Ectodermal cell (in vitro differentiated cells): ENCODE data around the gene PXDN.
"Not testable (repeated sequence)": the region's sequence is repeated elsewhere in the genome, so short reads cannot be mapped to it uniquely, and the experiment has no call there.

Experiments
- H3K27ac ChIP-seq: 2 replicates; pipeline ENCODE4 v1.7.0; 2013; ENCODE audit warnings: mild to moderate bottlenecking, low read depth, low read length; ENCODE audit not compliant: insufficient read depth, poor library complexity, severe bottlenecking
- H3K27me3 ChIP-seq: 2 replicates; pipeline ENCODE4 v1.7.0; 2013; ENCODE audit warnings: mild to moderate bottlenecking, low read length; ENCODE audit not compliant: insufficient read depth, control insufficient read depth, poor library complexity, severe bottlenecking
- H3K36me3 ChIP-seq: one replicate; pipeline ENCODE4 v1.7.0; 2013; ENCODE audit warnings: low read length; ENCODE audit not compliant: control insufficient read depth, insufficient read depth
- H3K4me1 ChIP-seq: one replicate; pipeline ENCODE4 v1.7.0; 2013; ENCODE audit warnings: low read length; ENCODE audit not compliant: control insufficient read depth, insufficient read depth
- H3K4me3 ChIP-seq: 2 replicates; pipeline ENCODE4 v1.7.0; 2013; ENCODE audit warnings: low read depth, low read length, control low read depth; ENCODE audit not compliant: insufficient read depth
- H3K9me3 ChIP-seq: 2 replicates; pipeline ENCODE4 v1.7.0; 2013; ENCODE audit warnings: mild to moderate bottlenecking, low read length, moderate library complexity; ENCODE audit not compliant: control insufficient read depth
- WGBS, 2 experiments: methylation state at CpG; one replicate each; pipeline ENCODE4 v1.1.7; 2013; ENCODE audit warnings: missing lambda C conversion rate in 2 of 2; 5-methylcytosine and 5-hydroxymethylcytosine counted together

PXDN gene

GRCh38 chr2:1681323-1682180 lies 62.8 kb downstream of the PXDN start:
- WGBS, 2 experiments: 93 to 95% methylated on average over 20 of the region's 20 CpGs
- H3K27me3 ChIP-seq: no peaks in the 10 kb centered on the region
- H3K4me1 ChIP-seq: peaks cover 6% of the 10 kb centered on the region
- H3K27ac ChIP-seq: no peak overlapping the region
- H3K4me3 ChIP-seq: no peak overlapping the region
- H3K36me3 ChIP-seq: peaks cover 18% of the 10 kb centered on the region
- no peaks in the 10 kb centered on the region for H3K9me3 ChIP-seq

- 87 to 91% methylated on average over 3 of the region's 3 CpGs for WGBS, 2 experiments
- Histone ChIP-seq H3K27ac (no peak overlapping the region), H3K36me3 (peaks cover 18% of the 10 kb centered on the region), H3K4me1 (peaks cover under 1% of the 10 kb centered on the region), H3K9me3 (no peaks in the 10 kb centered on the region), H3K4me3 (no peak overlapping the region), H3K27me3 (no peaks in the 10 kb centered on the region)
Observed at GRCh38 chr2:1681017-1681318, 63.3 kb downstream of the PXDN start.

DNA sequence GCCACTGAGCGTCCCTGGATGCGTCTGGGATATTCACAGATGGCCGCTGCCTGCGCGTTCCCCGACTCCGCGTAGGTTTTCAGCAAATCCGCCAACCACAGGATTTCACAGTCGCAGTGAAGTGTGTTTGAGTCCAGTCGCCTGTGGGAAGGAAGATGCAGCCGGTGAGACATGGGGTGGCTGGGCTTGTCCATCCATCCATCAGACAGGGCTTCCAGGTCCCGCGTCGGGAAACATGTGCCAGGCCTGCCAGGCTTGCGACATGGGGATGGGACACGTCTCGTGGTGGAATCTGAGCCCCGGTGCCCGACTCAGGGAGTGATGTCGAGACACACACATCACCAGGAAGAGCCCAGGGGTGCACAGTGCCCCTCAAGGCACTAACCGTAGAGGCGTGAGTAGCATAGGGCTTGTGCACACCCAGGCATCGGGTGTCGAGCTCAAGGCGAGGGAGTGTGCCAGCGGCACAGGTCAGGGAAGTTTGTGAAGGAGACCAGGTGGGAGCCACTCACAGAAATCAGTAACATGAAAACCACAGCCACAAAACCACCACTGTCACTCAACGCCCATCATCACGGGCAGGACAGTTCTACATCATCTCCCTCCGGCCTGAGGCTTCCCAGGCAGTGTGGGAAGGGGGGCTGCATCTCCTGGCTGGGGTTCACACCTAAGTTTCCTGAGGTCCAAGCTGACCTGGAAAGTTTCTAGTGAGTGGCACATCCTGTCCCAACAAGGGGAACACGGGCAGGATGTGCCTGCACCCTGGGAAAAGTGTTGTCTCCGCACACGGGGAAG lies 63.9 kb downstream of the PXDN start:
- Histone ChIP-seq H3K27ac (no peak overlapping the region), H3K9me3 (no peaks in the 10 kb centered on the region), H3K36me3 (peaks cover 18% of the 10 kb centered on the region), H3K27me3 (no peaks in the 10 kb centered on the region), H3K4me3 (no peak overlapping the region), H3K4me1 (no peaks in the 10 kb centered on the region)
- WGBS, 2 experiments: 94 to 96% methylated on average over 33 of the region's 33 CpGs

DNA sequence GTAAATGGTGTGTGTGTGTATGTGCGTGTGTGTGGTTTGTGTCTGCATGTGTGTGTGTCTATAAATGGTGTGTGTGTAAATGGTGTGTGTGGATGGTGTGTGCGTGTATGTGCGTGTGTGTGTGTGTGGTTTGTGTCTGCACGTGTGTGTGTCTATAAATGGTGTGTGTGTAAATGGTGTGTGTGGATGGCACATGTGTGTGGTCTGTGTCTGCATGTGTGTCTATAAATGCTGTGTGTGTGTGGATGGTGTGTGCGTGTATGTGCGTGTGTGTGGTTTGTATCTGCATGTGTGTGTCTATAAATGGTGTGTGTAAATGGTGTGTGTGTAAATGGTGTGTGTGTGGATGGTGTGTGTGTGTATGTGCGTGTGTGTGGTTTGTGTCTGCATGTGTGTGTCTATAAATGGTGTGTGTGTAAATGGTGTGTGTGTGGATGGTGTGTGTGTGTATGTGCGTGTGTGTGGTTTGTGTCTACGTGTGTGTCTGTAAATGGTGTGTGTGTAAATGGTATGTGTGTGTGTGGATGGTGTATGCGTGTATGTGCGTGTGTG lies 64.8 kb downstream of the PXDN start:
- 92 to 94% methylated on average over 11 of the region's 11 CpGs for WGBS, 2 experiments
- not testable (repeated sequence) for H3K4me1 ChIP-seq, H3K9me3 ChIP-seq, H3K27me3 ChIP-seq, H3K27ac ChIP-seq, H3K4me3 ChIP-seq
- peaks cover 18% of the 10 kb centered on the region for H3K36me3 ChIP-seq

- H3K36me3 ChIP-seq: peaks cover 20% of the 10 kb centered on the region
- not testable (repeated sequence) for H3K27me3 ChIP-seq, H3K4me1 ChIP-seq, H3K9me3 ChIP-seq, H3K27ac ChIP-seq, H3K4me3 ChIP-seq
- WGBS, 2 experiments: 93% methylated on average over 7 of the region's 7 CpGs
Observed at GRCh38 chr2:1679065-1679464, 65.2 kb downstream of the PXDN start.

DNA sequence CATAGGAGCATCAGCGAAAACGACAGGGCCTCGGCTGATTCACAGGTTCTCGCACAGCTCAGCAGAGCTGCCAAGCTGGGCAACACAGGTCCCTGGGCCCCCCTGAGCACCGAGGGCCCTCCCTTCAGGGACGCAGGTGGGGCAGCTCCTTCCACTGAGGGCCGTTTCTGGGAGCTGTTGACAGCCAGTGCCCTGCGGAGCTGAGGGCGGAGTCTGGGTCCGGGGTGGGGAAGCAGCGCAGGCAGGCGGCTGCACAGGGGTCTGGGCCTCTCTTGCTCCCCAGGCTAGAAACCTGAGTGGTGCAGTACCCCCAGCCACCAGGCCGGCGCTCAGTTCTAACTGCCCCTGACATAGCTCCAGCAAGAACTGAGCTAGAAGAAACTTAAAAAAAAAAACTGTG lies 65.7 kb downstream of the PXDN start:
- H3K27ac ChIP-seq: no peak overlapping the region
- H3K36me3 ChIP-seq: peaks cover 24% of the 10 kb centered on the region
- 91% methylated on average over 14 of the region's 14 CpGs for WGBS, 2 experiments
- H3K4me1 ChIP-seq: no peaks in the 10 kb centered on the region
- H3K4me3 ChIP-seq: no peak overlapping the region
- H3K9me3 ChIP-seq: no peaks in the 10 kb centered on the region
- H3K27me3 ChIP-seq: no peaks in the 10 kb centered on the region

DNA sequence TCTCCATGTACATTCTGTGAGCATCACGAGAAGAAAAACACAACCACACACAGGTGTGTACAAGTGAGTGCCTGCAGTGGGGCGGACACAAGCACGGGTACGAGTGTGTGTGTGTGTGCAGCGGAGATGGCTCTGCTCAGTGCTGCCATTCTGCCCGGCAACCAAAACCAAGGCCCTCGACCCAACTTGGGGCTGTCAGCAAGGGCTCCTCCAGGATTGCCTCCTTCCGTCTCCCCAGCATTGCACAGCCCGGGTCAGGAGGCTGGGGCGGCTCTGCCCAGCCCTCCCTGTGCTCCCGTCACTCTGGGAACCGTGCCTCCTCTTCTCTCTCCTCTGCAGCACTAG lies 66.5 kb downstream of the PXDN start:
- Histone ChIP-seq H3K4me3 (no peak overlapping the region), H3K4me1 (no peaks in the 10 kb centered on the region), H3K9me3 (no peaks in the 10 kb centered on the region), H3K36me3 (peaks cover 26% of the 10 kb centered on the region), H3K27ac (no peak overlapping the region), H3K27me3 (no peaks in the 10 kb centered on the region)
- 96 to 98% methylated on average over 12 of the region's 12 CpGs for WGBS, 2 experiments

DNA sequence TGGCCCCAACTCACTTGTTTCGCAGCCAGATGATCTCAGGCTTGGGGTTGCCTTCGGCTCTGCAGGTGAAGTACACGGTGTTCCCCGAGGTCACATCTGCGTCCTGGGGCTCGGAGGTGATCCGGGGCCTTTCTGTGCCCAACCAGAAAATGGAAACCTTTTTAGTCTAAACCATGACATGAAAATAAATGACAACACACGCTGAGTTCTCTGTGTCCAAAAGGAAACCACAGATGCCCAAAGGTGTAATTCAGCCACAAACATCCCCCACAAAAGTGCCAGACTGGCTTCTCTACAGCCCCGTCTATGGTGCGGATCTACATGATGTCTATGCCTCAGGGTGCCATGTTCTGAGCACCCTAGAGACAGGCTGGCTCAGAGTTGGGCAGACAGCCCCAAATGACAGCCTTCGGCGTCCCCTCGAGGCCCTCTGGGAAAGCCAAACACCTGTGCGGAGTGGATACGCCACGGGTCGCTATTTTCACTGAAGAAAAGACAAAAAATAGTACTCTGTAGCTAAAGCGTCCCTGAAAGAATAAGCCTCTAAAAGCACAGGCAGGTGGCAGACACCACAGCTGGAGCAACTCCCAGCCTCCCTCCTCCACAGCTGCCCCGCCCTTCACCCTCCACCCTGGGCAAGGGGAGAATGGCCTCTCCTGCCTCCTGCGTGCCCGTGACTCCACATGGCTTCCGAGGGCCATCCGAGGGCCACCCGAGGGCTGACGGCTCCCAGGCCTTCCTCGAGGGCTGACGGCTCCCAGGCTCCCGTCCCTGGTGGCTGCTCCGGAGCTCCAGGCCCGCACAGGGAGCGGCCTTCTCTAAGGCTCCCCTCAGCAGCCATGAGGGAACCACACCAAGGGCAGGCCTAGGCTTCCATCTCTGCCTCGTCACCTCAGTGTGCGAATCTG lies 67.1 kb downstream of the PXDN start:
- H3K27me3 ChIP-seq: no peaks in the 10 kb centered on the region
- H3K36me3 ChIP-seq: peaks cover 29% of the 10 kb centered on the region
- WGBS, 2 experiments: 95 to 96% methylated on average over 33 of the region's 33 CpGs
- H3K27ac ChIP-seq: no peak overlapping the region
- no peaks in the 10 kb centered on the region for H3K4me1 ChIP-seq
- no peak overlapping the region for H3K4me3 ChIP-seq
- no peaks in the 10 kb centered on the region for H3K9me3 ChIP-seq

DNA sequence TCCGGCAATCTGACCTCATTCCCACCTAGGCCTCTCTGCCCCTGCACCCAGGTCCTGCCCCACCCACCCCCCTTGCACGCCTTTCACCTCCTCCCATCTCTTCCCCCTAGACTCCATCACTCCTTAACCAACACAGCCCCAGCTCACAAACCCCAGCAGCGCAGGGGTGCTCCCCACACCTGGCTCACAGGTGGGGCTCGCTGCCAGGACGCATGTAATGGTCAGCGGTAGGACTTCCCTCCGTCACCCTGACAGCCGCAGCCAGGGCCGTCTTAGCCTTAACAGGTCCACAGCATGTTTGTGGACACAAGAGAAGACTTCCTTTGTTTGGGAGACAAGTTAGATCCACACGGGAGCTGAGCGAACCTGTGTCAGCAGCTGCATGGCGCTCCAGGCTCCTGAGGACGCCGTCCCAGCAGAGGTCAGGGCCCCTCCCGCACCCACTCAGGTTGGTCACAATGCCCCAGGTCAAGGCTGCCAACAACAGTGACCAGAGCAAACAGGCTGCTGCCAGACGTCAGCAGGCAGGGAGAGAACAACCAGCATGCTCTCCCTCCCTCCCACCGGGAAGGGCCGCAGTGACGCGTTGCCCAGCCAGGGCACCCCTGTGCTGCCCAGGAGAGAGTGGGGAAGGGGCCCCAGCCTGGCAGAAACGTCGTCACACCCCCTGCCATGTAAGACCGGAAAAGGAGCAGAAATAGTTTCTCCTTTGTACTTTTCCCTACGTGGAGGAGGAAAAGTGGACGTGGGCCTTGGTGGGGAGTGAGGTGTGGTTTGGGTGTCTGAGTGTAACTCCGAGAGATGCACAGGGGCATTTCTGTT lies 68.0 kb downstream of the PXDN start:
- H3K4me3 ChIP-seq: no peak overlapping the region
- peaks cover 25% of the 10 kb centered on the region for H3K36me3 ChIP-seq
- H3K27me3 ChIP-seq: no peaks in the 10 kb centered on the region
- H3K9me3 ChIP-seq: no peaks in the 10 kb centered on the region
- 92 to 95% methylated on average over 26 of the region's 26 CpGs for WGBS, 2 experiments
- H3K27ac ChIP-seq: no peak overlapping the region
- no peaks in the 10 kb centered on the region for H3K4me1 ChIP-seq
